Caco-2 (cell line): ENCODE measurements around the gene CREB5. TPM values are rescaled to one million over a fixed set of nuclear protein-coding genes. Genes with fewer than 3 reads are reported as not detected.

Source experiments
- BruUV-seq: library from RNA; stranded (reverse); fragments of 400-500 nt; replicated peaks from 2 replicates; lab custom pipeline; 2021; lab: Mats Ljungman, UMichigan
- CTCF ChIA-PET: fragments of 300-600 bp; sonication (Branson Sonifier 250); formaldehyde crosslinking; loops from one replicate; lab custom pipeline; 2022; ENCODE audit warnings: antibody characterized with exemption; lab: Charles Lee
- POLR2A ChIA-PET: fragments of 300-600 bp; sonication (Branson Sonifier 250); formaldehyde crosslinking; loops from one replicate; lab custom pipeline; 2022; ENCODE audit warnings: antibody characterized with exemption; lab: Charles Lee
- DNase-seq, 2 experiments: peaks; one replicate each; pipeline versions ENCODE4 v3.0.0 to v3.0.0-alpha.2; 2020 to 2022
- H3K27me3 ChIP-seq: replicated peaks from 2 replicates; pipeline ENCODE4 v1.6.0; 2011; ENCODE audit warnings: low read length; ENCODE audit not compliant: control insufficient read depth, insufficient read depth
- H3K36me3 ChIP-seq: 2 replicates; pipeline ENCODE4 v1.5.1; 2011; ENCODE audit warnings: low read length; ENCODE audit not compliant: control insufficient read depth, insufficient read depth
- H3K4me1 ChIP-seq: fragments of 250-450 bp; sonication (Bioruptor Pico); 2 replicates; pipeline ENCODE4 v1.5.1; 2020; ENCODE audit warnings: mild to moderate bottlenecking
- H3K4me3 ChIP-seq: 2 replicates; pipeline ENCODE4 v1.5.1; 2011; ENCODE audit warnings: low read depth, mild to moderate bottlenecking, control low read depth, low read length
- H3K9me3 ChIP-seq: fragments of 250-450 bp; sonication (Bioruptor Pico); 2 replicates; pipeline ENCODE4 v1.5.1; 2020; ENCODE audit warnings: mild to moderate bottlenecking, moderate library complexity
- H3K27ac Mint-ChIP-seq: one replicate; pipeline ENCODE4 v1.8.0; 2022; ENCODE audit warnings: mixed read lengths; ENCODE audit not compliant: unreplicated experiment
- H3K27me3 Mint-ChIP-seq: one replicate; pipeline ENCODE4 v1.8.0; 2022; ENCODE audit warnings: mixed read lengths; ENCODE audit not compliant: insufficient read depth, unreplicated experiment
- H3K36me3 Mint-ChIP-seq: one replicate; pipeline ENCODE4 v1.8.0; 2022; ENCODE audit warnings: mild to moderate bottlenecking, mixed read lengths; ENCODE audit not compliant: insufficient read depth, unreplicated experiment
- H3K4me1 Mint-ChIP-seq: one replicate; pipeline ENCODE4 v1.8.0; 2022; ENCODE audit warnings: low read depth, mixed read lengths; ENCODE audit not compliant: unreplicated experiment
- H3K4me3 Mint-ChIP-seq: one replicate; pipeline ENCODE4 v1.8.0; 2022; ENCODE audit warnings: mild to moderate bottlenecking, moderate library complexity, mixed read lengths; ENCODE audit not compliant: unreplicated experiment
- H3K9me3 Mint-ChIP-seq: one replicate; pipeline ENCODE4 v1.8.0; 2022; ENCODE audit warnings: mixed read lengths; ENCODE audit not compliant: unreplicated experiment
- intact Hi-C: fragments of 100-400 bp; cut with micrococcal nuclease; formaldehyde crosslinking; loops from one replicate; pipeline ENCODE4 v1.10.0; 2022; ENCODE audit not compliant: unreplicated experiment
- total RNA-seq: library from RNA; stranded (reverse); gene quantifications from 2 replicates; pipeline ENCODE4 v1.2.3, GENCODE V29; 2022
- TF ChIP-seq, protein P1 (sequence below), 2 experiments: fragments of 200-600 bp in 1 of 2; IDR thresholded peaks; 1 replicate in 1 of 2; 2 replicates in 1 of 2; pipeline versions ENCODE4 v1.5.1 to v1.8.0; 2011 to 2022; ENCODE audit warnings: antibody characterized with exemption in 1 of 2, control low read depth in 1 of 2, inconsistent platforms in 1 of 2, low read depth in 1 of 2, low read length in 1 of 2, mild to moderate bottlenecking in 1 of 2, moderate library complexity in 1 of 2; ENCODE audit not compliant: insufficient read depth in 1 of 2, severe bottlenecking in 1 of 2, unreplicated experiment in 1 of 2

CREB5 gene
- total RNA-seq, 1 experiment from 2014 or later = 9.1 TPM

DNA sequence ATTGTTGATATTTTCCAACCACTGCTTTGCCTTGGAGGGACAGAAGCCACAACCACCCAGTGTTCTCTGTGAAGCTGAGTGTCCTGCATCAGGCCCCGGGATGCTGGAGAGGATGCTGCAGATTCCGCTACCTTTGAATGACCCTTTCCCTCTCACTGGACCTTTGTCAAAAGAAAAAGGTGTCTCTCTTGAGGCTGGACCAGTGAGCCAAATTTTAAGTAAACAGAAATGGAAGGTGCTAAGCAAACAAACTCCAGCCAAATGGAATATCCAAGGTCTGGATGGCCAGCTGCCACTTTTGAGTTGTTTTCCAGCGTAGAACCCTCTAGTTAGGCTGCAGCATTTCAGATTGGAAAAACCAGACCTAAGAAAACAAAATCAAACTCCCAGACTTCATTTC lies 400.3 kb downstream of the CREB5 start:
- Histone ChIP-seq H3K4me3 (no peak overlapping the region), H3K4me1 (no peaks in the 10 kb centered on the region), H3K9me3 (no peaks in the 10 kb centered on the region), H3K27me3 (no peaks in the 10 kb centered on the region), H3K36me3 (no peaks in the 10 kb centered on the region)
- TF ChIP-seq, protein P1, sequence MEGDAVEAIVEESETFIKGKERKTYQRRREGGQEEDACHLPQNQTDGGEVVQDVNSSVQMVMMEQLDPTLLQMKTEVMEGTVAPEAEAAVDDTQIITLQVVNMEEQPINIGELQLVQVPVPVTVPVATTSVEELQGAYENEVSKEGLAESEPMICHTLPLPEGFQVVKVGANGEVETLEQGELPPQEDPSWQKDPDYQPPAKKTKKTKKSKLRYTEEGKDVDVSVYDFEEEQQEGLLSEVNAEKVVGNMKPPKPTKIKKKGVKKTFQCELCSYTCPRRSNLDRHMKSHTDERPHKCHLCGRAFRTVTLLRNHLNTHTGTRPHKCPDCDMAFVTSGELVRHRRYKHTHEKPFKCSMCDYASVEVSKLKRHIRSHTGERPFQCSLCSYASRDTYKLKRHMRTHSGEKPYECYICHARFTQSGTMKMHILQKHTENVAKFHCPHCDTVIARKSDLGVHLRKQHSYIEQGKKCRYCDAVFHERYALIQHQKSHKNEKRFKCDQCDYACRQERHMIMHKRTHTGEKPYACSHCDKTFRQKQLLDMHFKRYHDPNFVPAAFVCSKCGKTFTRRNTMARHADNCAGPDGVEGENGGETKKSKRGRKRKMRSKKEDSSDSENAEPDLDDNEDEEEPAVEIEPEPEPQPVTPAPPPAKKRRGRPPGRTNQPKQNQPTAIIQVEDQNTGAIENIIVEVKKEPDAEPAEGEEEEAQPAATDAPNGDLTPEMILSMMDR (IDR thresholded peaks at IDR 0.05; ENCODE audit: insufficient read depth in 1 of 2, low read depth in 1 of 2, low read length in 1 of 2, severe bottlenecking in 1 of 2, unreplicated experiment in 1 of 2) = no peak
- no peak overlapping the region for H3K4me3 Mint-ChIP-seq
- no TSS peak for BruUV-seq
- ChIA-PET POLR2A (interaction anchor here (0.6 kb wide), 1 partner anchor 404 kb away, joined by 3 read pairs; no protein-coding TSS in a partner anchor), CTCF (no interaction called here)
- H3K36me3 Mint-ChIP-seq = peaks cover 5% of the 10 kb centered on the region
- H3K9me3 Mint-ChIP-seq = no peaks in the 10 kb centered on the region
- H3K27me3 Mint-ChIP-seq = no peaks in the 10 kb centered on the region
- H3K27ac Mint-ChIP-seq = no peak overlapping the region
- H3K4me1 Mint-ChIP-seq = no peaks in the 10 kb centered on the region
- intact Hi-C loops = no loop called here
- DNase-seq = no peak

GRCh38 chr7:28813243-28813962 lies 401.1 kb downstream of the CREB5 start:
- Mint-ChIP-seq H3K27me3 (no peaks in the 10 kb centered on the region), H3K9me3 (no peaks in the 10 kb centered on the region), H3K27ac (no peak overlapping the region), H3K36me3 (peaks cover 5% of the 10 kb centered on the region), H3K4me3 (no peak overlapping the region), H3K4me1 (no peaks in the 10 kb centered on the region)
- H3K4me1 ChIP-seq = no peaks in the 10 kb centered on the region
- H3K9me3 ChIP-seq = no peaks in the 10 kb centered on the region
- BruUV-seq = no TSS peak
- H3K27me3 ChIP-seq = no peaks in the 10 kb centered on the region
- no peak for DNase-seq
- TF ChIP-seq, protein P1 (IDR thresholded peaks at IDR 0.05; ENCODE audit: insufficient read depth in 1 of 2, low read depth in 1 of 2, low read length in 1 of 2, severe bottlenecking in 1 of 2, unreplicated experiment in 1 of 2) = no peak
- POLR2A ChIA-PET = interaction anchor here (0.6 kb wide), 1 partner anchor 405 kb away, joined by 3 read pairs; no protein-coding TSS in a partner anchor
- intact Hi-C loops = no loop called here
- CTCF ChIA-PET = no interaction called here
- H3K4me3 ChIP-seq = no peak overlapping the region
- no peaks in the 10 kb centered on the region for H3K36me3 ChIP-seq

- no peaks in the 10 kb centered on the region for H3K4me1 ChIP-seq
- no peak for DNase-seq
- intact Hi-C loops = loop anchor here (1.0 kb wide), 1 partner anchor 31 kb away; no protein-coding TSS in a partner anchor
- Mint-ChIP-seq H3K4me1 (no peaks in the 10 kb centered on the region), H3K36me3 (no peaks in the 10 kb centered on the region), H3K9me3 (no peaks in the 10 kb centered on the region), H3K27me3 (no peaks in the 10 kb centered on the region), H3K4me3 (no peak overlapping the region), H3K27ac (no peak overlapping the region)
- BruUV-seq = no TSS peak
- no peaks in the 10 kb centered on the region for H3K27me3 ChIP-seq
- TF ChIP-seq, protein P1 (IDR thresholded peaks at IDR 0.05; ENCODE audit: insufficient read depth in 1 of 2, low read depth in 1 of 2, low read length in 1 of 2, severe bottlenecking in 1 of 2, unreplicated experiment in 1 of 2) = no peak
- H3K9me3 ChIP-seq = no peaks in the 10 kb centered on the region
- H3K4me3 ChIP-seq = no peak overlapping the region
- ChIA-PET CTCF (no interaction called here), POLR2A (no interaction called here)
- H3K36me3 ChIP-seq = no peaks in the 10 kb centered on the region
Measured at GRCh38 chr7:28815369-28815927, 403.1 kb downstream of the CREB5 start.
